A172 (cell line): ENCODE results near the gene ADORA1. TPM values are rescaled to one million over a fixed set of nuclear protein-coding genes. Genes with fewer than 3 reads are reported as not detected.

Experiments
- DNase-seq: peaks from one replicate; pipeline ENCODE4 v3.0.0-alpha.2; 2015; ENCODE audit warnings: low spot score
- total RNA-seq: library from RNA; depleted of rRNA; stranded (reverse); fragments of >200 nt; shearing (Covaris generic); gene quantifications from 2 replicates; pipeline ENCODE4 v1.2.3, GENCODE V29; 2014

ADORA1 gene
- total RNA-seq, 1 experiment from 2014 or later, result 30.6 TPM

- no peak for DNase-seq
These were observed 30.9 kb downstream of the ADORA1 start for GRCh38 chr1:203158423-203158822.

- no peak for DNase-seq
These were observed 31.6 kb downstream of the ADORA1 start for GRCh38 chr1:203158960-203159665.

DNA sequence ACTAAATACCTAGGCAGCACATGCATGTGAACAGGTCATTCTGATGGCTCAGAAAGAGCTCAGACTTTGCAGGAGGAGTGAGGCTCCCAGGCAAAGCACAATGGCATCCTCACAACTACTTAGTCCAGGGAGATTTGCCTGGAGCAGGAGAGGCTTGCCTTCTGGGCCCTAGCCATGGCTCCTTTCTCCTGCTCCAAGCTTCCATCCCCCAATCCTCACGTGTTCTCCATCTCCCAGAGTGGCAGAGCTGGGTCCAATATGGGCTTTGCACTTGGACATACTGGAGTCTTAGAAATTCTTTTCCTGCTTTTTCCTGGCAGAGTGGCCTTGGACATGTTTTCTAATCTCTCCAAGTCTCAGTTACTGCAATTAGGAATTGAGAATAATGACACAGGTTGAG lies 32.3 kb downstream of the ADORA1 start:
- no peak for DNase-seq

- no peak for DNase-seq
These were observed 33.6 kb downstream of the ADORA1 start for GRCh38 chr1:203161175-203161574.

GRCh38 chr1:203161703-203162102 lies 34.2 kb downstream of the ADORA1 start:
- DNase-seq, result no peak

- DNase-seq, result no peak
These were observed 34.9 kb downstream of the ADORA1 start for GRCh38 chr1:203162403-203162802.

DNA sequence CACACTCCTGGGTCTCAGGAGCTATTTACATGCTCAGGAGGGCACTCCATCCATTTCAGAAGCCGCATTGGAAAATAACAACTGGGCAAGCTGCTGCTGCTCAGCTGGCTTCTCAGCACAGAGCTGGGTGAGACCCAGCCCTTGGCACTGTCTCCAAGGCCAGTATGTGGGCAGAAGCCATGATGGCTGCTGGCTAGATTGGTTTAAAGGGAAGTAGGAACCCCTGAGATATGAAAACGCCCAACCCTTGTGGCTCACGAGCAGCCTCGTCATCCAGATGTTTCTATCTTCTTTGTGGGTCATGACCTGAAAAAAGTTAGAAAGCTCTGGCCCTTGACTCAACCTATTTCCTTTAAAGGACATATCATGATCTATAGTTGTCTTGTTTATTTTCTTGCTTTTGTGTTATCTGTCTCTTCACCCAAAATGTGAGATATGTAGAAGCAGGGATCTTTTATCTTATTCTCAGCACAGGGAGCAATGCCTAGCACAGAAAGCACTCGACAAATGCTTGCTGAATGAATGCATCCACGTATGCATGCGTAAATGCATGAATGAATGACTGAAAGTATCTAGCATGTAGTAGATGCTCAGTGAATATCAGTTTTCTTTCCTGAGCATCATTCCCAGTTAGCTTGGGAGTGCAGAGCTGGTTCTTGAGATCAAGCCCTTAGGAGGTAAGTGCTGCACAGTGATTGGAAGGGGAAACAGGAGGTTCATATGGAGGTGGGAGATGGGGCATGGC lies 36.5 kb downstream of the ADORA1 start:
- DNase-seq, result no peak

GRCh38 chr1:203165101-203165799 lies 37.7 kb downstream of the ADORA1 start:
- DNase-seq, result no peak

GRCh38 chr1:203165800-203166161 lies 38.3 kb downstream of the ADORA1 start:
- DNase-seq, result no peak

DNA sequence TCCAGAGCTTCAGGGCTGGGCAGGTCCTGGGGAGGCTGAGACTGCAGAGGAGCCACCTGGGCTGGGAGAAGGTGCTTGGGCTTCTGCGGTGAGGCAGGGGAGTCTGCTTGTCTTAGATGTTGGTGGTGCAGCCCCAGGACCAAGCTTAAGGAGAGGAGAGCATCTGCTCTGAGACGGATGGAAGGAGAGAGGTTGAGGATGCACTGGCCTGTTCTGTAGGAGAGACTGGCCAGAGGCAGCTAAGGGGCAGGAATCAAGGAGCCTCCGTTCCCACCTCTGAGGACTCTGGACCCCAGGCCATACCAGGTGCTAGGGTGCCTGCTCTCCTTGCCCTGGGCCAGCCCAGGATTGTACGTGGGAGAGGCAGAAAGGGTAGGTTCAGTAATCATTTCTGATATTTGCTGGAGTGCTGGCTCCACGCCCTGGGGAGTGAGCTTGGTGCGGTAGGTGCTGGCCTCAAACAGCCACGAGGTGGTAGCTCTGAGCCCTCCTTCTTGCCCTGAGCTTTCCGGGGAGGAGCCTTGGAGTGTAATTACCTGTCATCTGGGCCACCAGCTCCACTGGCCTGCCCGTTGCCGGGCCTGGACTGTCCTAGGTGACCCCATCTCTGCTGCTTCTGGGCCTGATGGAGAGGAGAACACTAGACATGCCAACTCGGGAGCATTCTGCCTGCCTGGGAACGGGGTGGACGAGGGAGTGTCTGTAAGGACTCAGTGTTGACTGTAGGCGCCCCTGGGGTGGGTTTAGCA lies 38.8 kb downstream of the ADORA1 start:
- no peak for DNase-seq

DNA sequence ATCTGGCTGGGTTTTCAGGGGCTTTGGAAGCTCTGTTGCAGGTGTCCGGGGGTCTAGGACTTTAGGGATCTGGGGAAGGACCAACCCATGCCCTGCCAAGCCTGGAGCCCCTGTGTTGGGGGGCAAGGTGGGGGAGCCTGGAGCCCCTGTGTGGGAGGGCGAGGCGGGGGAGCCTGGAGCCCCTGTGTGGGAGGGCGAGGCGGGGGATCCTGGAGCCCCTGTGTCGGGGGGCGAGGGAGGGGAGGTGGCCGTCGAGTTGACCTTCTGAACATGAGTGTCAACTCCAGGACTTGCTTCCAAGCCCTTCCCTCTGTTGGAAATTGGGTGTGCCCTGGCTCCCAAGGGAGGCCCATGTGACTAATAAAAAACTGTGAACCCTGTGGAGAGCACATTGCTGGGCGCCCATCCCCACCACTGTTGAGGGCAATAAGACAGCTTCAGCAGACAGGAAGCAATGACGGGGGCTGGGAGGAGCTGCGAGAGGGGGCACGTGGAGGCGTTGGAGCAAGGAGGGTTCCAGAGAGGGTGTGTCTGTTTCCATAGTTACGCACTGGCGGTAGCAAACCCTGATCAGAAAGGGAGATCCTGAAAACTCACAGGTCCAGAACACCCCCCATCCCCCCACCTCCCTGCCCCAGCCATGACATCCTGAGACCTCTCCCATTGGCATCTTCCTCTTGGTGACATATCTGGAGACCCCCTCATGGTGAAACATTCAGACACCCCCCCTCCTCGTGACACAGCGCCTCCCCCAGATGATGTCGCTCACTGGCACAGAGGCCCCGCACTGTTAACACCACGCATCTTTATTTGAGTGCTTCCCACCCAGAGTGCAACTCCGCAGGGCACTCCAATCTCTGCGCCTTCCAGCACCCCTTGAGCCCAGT lies 39.7 kb downstream of the ADORA1 start:
- no peak for DNase-seq

GRCh38 chr1:203167913-203168200 lies 40.3 kb downstream of the ADORA1 start:
- no peak for DNase-seq

GRCh38 chr1:203168256-203168786 lies 40.8 kb downstream of the ADORA1 start:
- no peak for DNase-seq

- DNase-seq, result no peak
These were observed 41.5 kb downstream of the ADORA1 start for GRCh38 chr1:203168991-203169390.

DNA sequence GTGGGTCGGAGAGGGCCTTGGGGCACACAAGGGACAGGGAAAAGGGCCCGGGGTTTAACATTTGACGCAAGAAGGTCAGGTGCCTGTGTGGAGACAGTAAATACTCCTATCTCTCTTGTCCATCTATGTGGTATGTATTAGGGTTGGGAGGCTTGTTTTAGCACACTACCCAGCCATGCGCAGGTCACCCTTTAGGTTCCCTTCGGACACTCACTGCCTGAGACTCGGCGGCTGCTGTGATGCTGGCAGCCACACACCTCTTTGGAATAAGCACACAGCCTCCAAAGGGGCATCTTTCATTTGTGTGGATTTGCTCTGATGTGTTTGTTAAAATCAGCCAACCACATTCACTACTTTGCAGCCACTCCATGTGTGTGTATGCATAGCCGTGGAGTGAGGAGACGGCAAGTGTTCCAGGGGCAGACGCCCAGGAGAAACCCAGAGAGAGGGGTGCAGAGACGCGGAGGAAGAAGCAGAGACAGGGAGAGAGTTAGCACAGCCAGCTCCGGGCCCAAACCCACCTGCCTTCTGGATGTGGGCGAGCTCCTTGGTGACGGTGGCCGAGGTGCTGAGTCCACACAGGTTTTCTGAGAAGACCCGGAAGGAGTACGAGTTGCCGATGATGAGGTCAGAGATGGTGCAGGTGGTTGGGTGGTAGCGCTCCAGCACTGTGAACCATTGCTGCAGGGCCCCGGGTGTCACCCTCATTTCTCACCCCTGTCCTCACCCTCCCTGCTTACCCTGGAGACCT lies 42.4 kb downstream of the ADORA1 start:
- no peak for DNase-seq

DNA sequence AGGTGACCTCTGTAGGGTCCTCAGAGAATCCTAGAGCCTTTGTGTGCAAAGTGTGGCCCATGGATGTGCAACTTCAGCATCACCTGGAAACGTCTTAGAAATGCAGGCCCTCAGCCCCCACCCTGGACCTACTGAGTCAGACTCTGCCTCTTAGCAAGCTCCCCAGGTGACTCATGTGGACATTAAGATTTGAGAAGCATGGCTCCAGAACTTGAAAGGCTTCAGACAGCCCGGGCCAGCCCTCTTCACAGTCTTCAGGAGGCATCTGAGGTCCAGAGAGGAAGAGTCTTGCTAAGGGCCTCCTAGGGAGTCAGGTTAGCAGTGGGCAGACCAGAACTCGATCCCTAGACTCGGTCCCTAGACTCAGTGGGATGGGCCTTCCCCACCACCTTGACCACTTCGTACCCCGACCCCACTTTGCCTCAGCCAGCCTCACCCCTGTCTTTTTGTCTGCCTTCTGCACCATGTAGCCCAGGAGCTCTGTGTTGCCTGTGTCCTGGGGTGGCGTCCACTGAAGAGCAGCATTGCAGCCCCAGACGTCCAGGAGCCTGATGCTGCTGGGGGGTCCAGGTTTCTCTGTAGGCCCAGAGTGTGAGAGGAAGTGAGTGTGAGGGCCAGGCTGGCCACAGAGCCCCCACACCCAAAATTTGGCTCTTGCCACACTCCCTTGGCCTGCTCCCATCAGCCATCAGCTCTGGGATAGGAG lies 43.3 kb downstream of the ADORA1 start:
- DNase-seq, result no peak

DNA sequence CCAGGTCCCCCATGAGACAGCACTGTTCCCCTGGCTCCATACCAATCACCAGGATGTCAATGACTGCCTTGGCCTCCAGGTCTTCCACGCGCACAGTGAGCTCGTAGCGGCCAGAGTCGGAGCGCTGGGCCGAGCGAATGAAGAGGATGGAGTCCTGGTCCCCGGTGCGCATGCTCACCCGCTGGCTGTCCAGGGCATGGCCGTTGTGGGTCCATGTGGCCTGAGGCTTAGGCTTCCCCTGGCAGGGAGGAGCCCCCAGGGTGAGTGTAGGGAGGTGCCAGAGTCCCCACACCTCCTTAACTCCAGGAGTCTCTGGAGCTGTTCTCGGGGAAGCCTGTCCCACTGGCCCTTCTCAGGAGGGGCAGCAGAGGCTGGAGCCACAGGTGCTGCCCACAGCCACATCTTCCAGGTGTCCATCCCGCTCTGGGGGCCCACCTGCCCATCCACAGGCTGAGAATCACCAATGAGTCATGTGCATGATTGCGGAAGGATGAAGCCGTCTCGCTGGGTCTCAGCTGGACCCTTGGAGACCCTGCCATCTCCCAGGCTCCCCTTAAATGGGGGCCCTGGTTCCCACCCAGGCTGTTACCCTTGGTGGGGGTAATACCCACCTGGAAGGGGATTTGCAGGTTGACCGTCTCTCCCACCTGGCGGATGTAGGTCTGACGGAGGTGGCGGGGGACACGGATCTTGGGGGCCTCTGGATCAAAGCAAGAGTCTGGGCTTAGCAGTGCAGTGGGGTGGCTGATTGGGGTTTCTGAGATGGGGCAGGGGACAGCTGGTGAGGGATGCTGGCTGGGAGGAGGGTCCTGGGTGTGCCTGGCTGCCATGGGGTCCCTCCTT lies 44.0 kb downstream of the ADORA1 start:
- no peak for DNase-seq

DNA sequence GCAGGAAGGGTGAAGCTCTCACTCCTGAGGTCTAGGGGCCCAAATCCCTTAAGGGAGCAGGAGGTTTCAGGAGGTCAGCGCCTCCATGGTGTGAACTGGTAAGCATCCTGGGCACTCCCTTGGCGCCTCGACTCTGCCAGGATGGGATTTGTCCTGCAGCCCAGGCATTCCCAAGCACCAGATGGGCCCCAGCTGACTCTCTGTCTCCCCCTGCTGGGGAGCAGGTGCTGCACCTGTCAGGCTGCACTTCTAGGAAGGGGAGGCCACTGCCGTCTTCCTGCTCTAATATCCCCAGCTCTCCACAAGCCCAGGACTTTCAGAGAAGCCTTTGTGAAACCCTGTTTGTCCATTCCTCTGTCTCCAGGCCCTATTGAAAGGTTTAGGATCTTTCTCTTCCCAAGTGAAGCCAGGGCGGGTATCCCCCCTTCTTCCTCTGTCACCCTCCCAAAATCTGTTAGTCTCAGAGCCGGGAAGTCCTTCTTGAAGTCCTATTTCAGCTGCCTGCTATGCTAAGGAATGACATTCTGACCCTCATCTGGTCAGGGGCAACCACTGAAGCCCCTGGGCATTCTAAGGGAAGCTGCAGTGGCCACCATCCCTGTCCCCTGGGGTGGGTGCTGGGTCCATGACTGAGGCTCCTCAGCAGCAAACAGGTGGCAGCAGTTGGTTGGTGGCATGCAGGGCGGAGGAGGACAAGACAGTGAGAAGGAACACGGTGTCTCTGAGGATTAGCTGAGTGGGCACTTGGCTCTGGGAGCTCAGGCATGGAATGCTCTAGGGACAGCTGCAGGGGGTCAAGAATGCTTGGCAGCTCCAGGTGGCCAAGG lies 44.9 kb downstream of the ADORA1 start:
- DNase-seq, result peak; percentile 74
